ENCODE data around the gene OPCML. TPM values are rescaled to one million over a fixed set of nuclear protein-coding genes. Genes with fewer than 3 reads are reported as not detected.

The OPCML gene
- total RNA-seq, 2 donors from 2014 or later, result 0.34 TPM; not detected in 1

- 66% methylated on average over 9 of the region's 9 CpGs for whole genome bisulfite sequencing
- DNase-seq (ENCODE audit: low spot score), result no peak
- no peaks in the 10 kb centered on the region for H3K9me3 ChIP-seq
- no peak for TF ChIP-seq POLR2A (IDR thresholded peaks at IDR 0.05)
- no peak for TF ChIP-seq CTCF (IDR thresholded peaks at IDR 0.05)
- TF ChIP-seq POLR2AphosphoS5 (IDR thresholded peaks at IDR 0.05), result no peak
- no peaks in the 10 kb centered on the region for H3K4me1 ChIP-seq (replicated peaks)
- no peaks in the 10 kb centered on the region for H3K36me3 ChIP-seq
- no peak overlapping the region for H3K4me3 ChIP-seq
- no peaks in the 10 kb centered on the region for H3K27me3 ChIP-seq (replicated peaks; ENCODE audit: insufficient read depth)
- intact Hi-C loops (cut with DNase I), result no loop called here
- no peak overlapping the region for H3K27ac ChIP-seq
Measured at GRCh38 chr11:133284156-133284555, 248.1 kb downstream of the OPCML start.

GRCh38 chr11:133277886-133278285, 254.4 kb downstream of the OPCML start:
- intact Hi-C loops (cut with DNase I), result no loop called here
- TF ChIP-seq CTCF (IDR thresholded peaks at IDR 0.05), result no peak
- TF ChIP-seq POLR2A (IDR thresholded peaks at IDR 0.05), result no peak
- no peak for TF ChIP-seq POLR2AphosphoS5 (IDR thresholded peaks at IDR 0.05)
- H3K36me3 ChIP-seq, result no peaks in the 10 kb centered on the region
- H3K27ac ChIP-seq, result no peak overlapping the region
- H3K9me3 ChIP-seq, result no peaks in the 10 kb centered on the region
- WGBS, result 61% methylated on average over 5 of the region's 5 CpGs
- DNase-seq (ENCODE audit: low spot score), result no peak
- H3K4me3 ChIP-seq, result no peak overlapping the region
- no peaks in the 10 kb centered on the region for H3K27me3 ChIP-seq (replicated peaks; ENCODE audit: insufficient read depth)
- H3K4me1 ChIP-seq (replicated peaks), result no peaks in the 10 kb centered on the region

GRCh38 chr11:133271871-133272776, 260.2 kb downstream of the OPCML start:
- Histone ChIP-seq H3K4me1 (replicated peaks) (no peaks in the 10 kb centered on the region), H3K36me3 (no peaks in the 10 kb centered on the region), H3K27ac (no peak overlapping the region), H3K9me3 (no peaks in the 10 kb centered on the region), H3K27me3 (replicated peaks; ENCODE audit: insufficient read depth) (no peaks in the 10 kb centered on the region), H3K4me3 (no peak overlapping the region)
- TF ChIP-seq POLR2AphosphoS5 (IDR thresholded peaks at IDR 0.05), result no peak
- intact Hi-C loops (cut with DNase I), result no loop called here
- WGBS, result 69% methylated on average over 6 of the region's 6 CpGs
- DNase-seq (ENCODE audit: low spot score), result no peak

- Histone ChIP-seq H3K4me3 (no peak overlapping the region), H3K4me1 (replicated peaks) (no peaks in the 10 kb centered on the region), H3K27me3 (replicated peaks; ENCODE audit: insufficient read depth) (no peaks in the 10 kb centered on the region), H3K27ac (no peak overlapping the region), H3K36me3 (no peaks in the 10 kb centered on the region), H3K9me3 (no peaks in the 10 kb centered on the region)
- no peak for TF ChIP-seq CTCF (IDR thresholded peaks at IDR 0.05)
- TF ChIP-seq POLR2AphosphoS5 (IDR thresholded peaks at IDR 0.05), result no peak
- TF ChIP-seq POLR2A (IDR thresholded peaks at IDR 0.05), result no peak
- intact Hi-C loops (cut with DNase I), result no loop called here
- no peak for DNase-seq (ENCODE audit: low spot score)
Measured at GRCh38 chr11:133271206-133271605, 261.1 kb downstream of the OPCML start.

- Histone ChIP-seq H3K4me3 (no peak overlapping the region), H3K36me3 (no peaks in the 10 kb centered on the region), H3K27ac (no peak overlapping the region), H3K27me3 (replicated peaks; ENCODE audit: insufficient read depth) (no peaks in the 10 kb centered on the region), H3K9me3 (no peaks in the 10 kb centered on the region), H3K4me1 (replicated peaks) (no peaks in the 10 kb centered on the region)
- intact Hi-C loops (cut with DNase I), result no loop called here
- WGBS, result 85% methylated on average over 2 of the region's 2 CpGs
- DNase-seq (ENCODE audit: low spot score), result no peak
- TF ChIP-seq CTCF (IDR thresholded peaks at IDR 0.05) (no peak), POLR2A (IDR thresholded peaks at IDR 0.05) (no peak), POLR2AphosphoS5 (IDR thresholded peaks at IDR 0.05) (no peak)
Measured at GRCh38 chr11:133269267-133269666, 263.0 kb downstream of the OPCML start.

Measured in prostate gland (tissue), 2 donors.